Astrocyte of the spinal cord (primary cell): Measurements from ENCODE around the gene DMAP1.
"Not testable (repeated sequence)": the region's sequence is repeated elsewhere in the genome, so short reads cannot be mapped to it uniquely, and the experiment has no call there.

Source experiments
- DNase-seq: peaks from one replicate; pipeline ENCODE4 v3.0.0; 2011; ENCODE audit warnings: low read depth, low spot score
- H3K4me3 ChIP-seq: 2 replicates; pipeline ENCODE4 v1.5.1; 2011; ENCODE audit warnings: low read depth, mild to moderate bottlenecking, low read length, moderate library complexity
- in situ Hi-C: cut with HindIII; loops from 2 replicates; pipeline ENCODE4 v1.10.0; 2017; ENCODE audit warnings: low sequenced_read_pairs
- TF ChIP-seq, protein P1 (sequence below): IDR thresholded peaks from 2 replicates; pipeline ENCODE4 v1.5.1; 2012; ENCODE audit warnings: low read depth, mild to moderate bottlenecking, low read length, inconsistent platforms

The DMAP1 gene, protein sequence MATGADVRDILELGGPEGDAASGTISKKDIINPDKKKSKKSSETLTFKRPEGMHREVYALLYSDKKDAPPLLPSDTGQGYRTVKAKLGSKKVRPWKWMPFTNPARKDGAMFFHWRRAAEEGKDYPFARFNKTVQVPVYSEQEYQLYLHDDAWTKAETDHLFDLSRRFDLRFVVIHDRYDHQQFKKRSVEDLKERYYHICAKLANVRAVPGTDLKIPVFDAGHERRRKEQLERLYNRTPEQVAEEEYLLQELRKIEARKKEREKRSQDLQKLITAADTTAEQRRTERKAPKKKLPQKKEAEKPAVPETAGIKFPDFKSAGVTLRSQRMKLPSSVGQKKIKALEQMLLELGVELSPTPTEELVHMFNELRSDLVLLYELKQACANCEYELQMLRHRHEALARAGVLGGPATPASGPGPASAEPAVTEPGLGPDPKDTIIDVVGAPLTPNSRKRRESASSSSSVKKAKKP

DNA sequence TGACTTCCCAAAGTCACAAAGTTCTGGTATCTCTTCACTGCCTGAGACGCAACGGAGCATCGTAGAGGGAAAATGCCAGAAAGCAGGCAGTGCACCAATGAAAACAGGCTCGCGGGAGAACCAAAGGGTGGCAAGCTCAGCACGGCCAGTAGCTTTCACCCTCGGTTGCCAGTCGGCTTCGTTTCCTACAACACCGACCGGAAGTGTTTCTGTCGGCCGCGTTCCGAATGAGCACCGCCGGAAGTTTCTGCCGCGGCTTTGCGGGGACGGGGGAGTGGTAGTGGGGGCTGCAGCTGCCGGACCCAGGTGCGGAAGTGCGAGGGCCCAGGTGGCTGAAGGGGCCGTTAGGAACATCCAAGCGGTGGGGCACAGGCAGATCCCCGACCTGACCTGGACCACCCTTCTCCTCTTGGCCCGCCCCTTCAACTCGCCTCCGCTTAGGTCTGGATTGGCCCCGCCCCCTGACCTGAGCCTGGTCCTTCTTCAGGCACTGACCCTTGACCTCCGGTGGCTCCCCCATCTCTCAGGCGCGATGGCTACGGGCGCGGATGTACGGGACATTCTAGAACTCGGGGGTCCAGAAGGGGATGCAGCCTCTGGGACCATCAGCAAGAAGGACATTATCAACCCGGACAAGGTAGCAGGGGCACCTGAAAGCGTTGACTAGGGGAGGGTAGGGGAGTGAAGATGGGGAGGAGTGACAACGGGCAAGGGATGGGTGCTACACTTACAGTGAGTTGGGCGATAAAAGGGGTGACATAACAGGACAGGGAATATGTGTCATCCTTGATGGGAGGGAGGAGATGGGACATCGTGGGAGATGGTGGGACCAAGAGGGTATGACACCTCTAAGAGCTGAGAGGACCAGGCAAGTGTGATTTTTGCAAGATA, at the start of gene DMAP1:
DMAP1 (plus strand) TSS at position 250 of the 891 bp plus-strand sequence; CDS start at position 533, 283 bp downstream.
- DNase-seq = peak; percentile 82
- TF ChIP-seq, protein P1, sequence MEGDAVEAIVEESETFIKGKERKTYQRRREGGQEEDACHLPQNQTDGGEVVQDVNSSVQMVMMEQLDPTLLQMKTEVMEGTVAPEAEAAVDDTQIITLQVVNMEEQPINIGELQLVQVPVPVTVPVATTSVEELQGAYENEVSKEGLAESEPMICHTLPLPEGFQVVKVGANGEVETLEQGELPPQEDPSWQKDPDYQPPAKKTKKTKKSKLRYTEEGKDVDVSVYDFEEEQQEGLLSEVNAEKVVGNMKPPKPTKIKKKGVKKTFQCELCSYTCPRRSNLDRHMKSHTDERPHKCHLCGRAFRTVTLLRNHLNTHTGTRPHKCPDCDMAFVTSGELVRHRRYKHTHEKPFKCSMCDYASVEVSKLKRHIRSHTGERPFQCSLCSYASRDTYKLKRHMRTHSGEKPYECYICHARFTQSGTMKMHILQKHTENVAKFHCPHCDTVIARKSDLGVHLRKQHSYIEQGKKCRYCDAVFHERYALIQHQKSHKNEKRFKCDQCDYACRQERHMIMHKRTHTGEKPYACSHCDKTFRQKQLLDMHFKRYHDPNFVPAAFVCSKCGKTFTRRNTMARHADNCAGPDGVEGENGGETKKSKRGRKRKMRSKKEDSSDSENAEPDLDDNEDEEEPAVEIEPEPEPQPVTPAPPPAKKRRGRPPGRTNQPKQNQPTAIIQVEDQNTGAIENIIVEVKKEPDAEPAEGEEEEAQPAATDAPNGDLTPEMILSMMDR = no peak
- H3K4me3 ChIP-seq = peak within 1 kb of the TSS; percentile 99
- in situ Hi-C loops = no loop called here

DNA sequence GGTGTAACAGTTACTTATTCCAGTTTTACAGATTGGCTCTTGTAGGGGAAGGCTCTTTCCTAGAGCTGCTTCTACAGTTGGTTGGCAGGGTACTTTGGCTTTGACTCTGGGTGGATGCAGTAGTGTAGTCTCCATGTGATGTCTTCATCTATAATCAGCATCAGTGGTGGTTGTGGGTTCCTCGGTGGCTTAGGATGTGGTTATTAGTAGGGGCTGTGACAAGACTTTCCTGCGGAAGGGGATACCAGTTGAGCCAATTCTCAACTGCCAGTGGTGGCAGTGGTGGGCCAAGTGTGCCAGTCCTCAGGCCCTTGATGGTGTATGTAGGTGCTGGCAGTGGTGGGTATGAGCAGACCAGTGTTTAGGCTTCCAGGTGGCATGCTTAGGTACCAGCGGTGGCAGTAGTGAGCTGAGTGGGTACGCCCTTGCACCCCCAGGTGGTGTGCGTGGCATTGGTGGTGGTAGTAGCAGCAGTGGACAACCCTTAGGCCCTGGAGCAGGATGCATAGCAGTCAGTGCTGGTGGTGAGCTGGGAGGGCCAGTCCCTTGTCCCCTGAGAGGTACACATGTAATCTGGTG, 44.7 kb upstream of the DMAP1 start:
- no peak overlapping the region for H3K4me3 ChIP-seq
- in situ Hi-C loops = no loop called here
- DNase-seq = no peak
- TF ChIP-seq, protein P1 = no peak

DNA sequence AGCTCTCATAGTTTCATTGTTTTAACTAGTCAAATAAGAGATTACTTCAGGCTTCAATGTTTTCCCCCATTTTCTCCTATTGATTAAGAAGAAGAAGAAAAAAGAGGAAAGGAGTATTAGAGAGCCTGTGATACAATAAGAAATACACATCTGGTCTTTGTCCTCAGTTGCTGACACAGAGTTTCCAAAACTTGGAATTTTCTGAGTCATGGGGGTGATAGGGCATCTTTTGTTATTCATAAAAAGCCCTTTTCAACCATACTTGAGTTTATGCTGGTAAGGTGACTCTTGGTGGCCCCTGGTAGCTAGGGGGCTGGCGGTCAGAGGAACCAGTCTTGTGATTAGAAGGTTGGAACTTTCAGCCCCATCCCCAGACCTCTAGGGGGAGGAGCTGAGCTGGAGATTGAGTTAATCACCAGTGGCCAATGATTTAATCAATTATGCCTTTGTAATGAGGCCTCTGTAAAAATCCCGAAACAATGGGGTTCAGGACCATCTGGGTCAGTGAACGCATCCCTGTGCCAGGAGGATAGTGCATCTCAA, 42.9 kb upstream of the DMAP1 start:
- no peak overlapping the region for H3K4me3 ChIP-seq
- TF ChIP-seq, protein P1 = peak; percentile 21
- no peak for DNase-seq
- in situ Hi-C loops = no loop called here

DNA sequence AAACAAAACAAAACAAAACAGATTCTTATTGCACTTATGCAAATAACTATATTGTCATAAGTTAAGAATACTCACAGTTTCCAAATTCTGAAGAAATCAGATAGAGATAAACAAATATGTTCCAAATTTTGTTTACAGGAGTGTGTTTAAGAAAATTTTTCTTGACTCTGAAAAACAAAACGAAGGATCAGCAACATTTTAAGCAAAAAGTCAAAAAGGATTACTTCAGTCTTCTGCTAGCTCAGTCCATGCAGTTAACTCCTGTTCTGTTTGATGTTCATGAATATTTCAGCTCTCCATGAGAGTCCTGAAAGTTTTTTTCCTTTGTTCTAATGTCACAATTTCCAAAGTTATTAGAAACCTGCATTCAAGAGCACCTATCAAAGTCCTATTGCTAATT, 38.6 kb upstream of the DMAP1 start:
- in situ Hi-C loops = no loop called here
- no peak overlapping the region for H3K4me3 ChIP-seq
- DNase-seq = no peak
- TF ChIP-seq, protein P1 = no peak

DNA sequence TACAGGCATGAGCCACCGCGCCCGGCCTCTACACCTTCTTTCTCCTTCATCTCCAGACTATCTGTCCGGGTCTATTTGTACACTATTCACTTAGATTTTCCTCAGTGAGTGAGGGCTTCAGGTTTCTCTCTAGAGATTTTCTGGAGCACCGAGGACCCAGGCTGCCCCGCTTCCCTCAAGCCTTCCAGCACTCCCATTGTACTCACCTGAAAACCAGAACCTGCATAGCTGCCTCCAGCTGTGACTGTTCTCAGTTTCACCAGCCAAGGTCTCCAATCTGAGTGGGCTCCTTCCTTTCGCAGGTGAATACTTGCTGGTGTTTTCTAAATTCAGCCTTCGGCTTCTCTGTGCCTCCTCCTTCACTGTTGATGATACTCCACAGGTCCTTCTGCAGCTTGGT, 12.9 kb upstream of the DMAP1 start:
- no peak overlapping the region for H3K4me3 ChIP-seq
- in situ Hi-C loops = no loop called here
- TF ChIP-seq, protein P1 = no peak
- no peak for DNase-seq

DNA sequence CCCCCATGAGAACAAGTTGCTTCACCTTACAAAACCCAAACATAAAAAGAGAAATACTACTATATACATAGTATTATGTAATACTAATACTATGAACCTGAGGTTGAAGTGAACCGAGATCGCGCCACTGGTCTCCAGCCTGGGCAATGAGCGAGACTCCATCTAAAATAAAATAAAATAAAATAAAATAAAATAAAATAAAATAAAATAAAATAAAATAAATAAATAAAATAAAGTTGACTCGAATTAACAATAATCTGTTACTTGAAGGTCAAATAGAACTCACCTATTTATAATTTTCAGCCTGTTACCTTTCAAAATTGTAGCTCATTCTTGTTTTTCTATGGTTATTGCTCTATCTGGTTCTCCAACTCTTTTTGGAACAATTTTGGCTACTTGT, 6.7 kb upstream of the DMAP1 start:
- in situ Hi-C loops, DNase-seq, H3K4me3 ChIP-seq: not testable (repeated sequence)
